ENCODE results near the gene LIF.

DNA sequence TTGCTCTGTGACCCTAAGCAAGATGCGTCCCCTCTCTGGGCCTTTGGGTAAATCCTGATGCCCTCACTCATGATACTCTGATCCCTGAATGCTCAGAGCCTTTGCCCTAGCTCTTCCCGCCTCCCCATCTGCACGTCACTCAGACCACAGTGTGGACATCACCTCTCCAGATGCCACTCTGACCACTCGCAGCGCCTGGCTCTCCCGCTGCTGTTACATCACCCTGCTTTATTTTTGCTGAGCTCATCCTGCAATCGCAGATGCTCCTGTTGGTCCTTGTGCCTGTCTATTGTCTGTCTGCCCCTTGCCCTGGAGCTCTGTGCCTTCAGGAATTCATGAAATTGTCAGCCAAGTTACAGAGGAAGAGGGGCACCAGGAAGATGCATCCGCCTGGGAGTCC, 14.6 kb upstream of the LIF start:
- TF ChIP-seq, protein P1, sequence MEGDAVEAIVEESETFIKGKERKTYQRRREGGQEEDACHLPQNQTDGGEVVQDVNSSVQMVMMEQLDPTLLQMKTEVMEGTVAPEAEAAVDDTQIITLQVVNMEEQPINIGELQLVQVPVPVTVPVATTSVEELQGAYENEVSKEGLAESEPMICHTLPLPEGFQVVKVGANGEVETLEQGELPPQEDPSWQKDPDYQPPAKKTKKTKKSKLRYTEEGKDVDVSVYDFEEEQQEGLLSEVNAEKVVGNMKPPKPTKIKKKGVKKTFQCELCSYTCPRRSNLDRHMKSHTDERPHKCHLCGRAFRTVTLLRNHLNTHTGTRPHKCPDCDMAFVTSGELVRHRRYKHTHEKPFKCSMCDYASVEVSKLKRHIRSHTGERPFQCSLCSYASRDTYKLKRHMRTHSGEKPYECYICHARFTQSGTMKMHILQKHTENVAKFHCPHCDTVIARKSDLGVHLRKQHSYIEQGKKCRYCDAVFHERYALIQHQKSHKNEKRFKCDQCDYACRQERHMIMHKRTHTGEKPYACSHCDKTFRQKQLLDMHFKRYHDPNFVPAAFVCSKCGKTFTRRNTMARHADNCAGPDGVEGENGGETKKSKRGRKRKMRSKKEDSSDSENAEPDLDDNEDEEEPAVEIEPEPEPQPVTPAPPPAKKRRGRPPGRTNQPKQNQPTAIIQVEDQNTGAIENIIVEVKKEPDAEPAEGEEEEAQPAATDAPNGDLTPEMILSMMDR (IDR thresholded peaks at IDR 0.05) = no peak
- no peak for TF ChIP-seq EP300 (IDR thresholded peaks at IDR 0.05)
- TF ChIP-seq POLR2AphosphoS5 (IDR thresholded peaks at IDR 0.05) = no peak
- TF ChIP-seq POLR2A (IDR thresholded peaks at IDR 0.05) = no peak
